SK-N-MC (cell line): Measurements from ENCODE around the gene KMT2A.

ENCODE experiments used
- EZH2 ChIP-seq: fragments of 200-600 bp; sonication (generic); IDR thresholded peaks from one replicate; pipeline ENCODE4 v1.6.1; 2017; ENCODE audit warnings: antibody characterized with exemption
- FOXP2 ChIP-seq: optimal IDR thresholded peaks from 2 replicates; pipeline ENCODE3; 2011; ENCODE audit warnings: mild to moderate bottlenecking, moderate library complexity; ENCODE audit not compliant: insufficient read depth; ENCODE audit errors: extremely low read length, control extremely low read depth
- POLR2AphosphoS5 ChIP-seq: IDR thresholded peaks from 2 replicates; pipeline ENCODE4 v1.6.1; 2012; ENCODE audit warnings: mild to moderate bottlenecking, low read depth, low read length, borderline replicate concordance

DNA sequence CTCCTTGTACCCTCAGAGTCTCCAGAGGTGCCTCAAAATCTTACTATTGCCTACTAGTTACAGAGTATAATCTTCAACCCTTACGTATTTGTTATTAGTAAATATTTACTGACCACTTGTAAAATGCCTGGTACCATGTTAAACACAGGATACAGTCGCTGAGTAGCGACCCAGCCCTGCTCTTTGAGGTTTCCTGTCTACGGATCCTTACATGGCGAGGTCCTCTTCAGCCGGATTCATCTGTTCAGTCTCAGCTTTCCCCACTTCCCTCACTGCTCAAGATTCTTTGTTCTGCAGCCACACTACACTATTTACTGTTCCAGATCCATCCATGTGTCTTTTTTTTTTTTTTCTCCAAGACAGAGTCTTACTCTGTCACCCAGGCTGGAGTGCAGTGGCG is 77.8 kb downstream of the KMT2A start:
- TF ChIP-seq EZH2 (no peak), FOXP2 (no peak), POLR2AphosphoS5 (no peak)
